Gastrocnemius medialis (tissue), 4 donors: Measurements from ENCODE around the gene HIP1R. TPM values are rescaled to one million over a fixed set of nuclear protein-coding genes. Genes with fewer than 3 reads are reported as not detected.
A peak's percentile ranks its signal among the peaks of the same experiment; 100 is the strongest.
"Not testable (repeated sequence)": the region's sequence is repeated elsewhere in the genome, so short reads cannot be mapped to it uniquely, and the experiment has no call there.

Source experiments
- ATAC-seq, 2 donors: fragments of 150-250 bp; one replicate each; pipeline ENCODE4 v1.9.1; 2016
- DNase-seq, 2 donors: peaks; one replicate each; pipeline ENCODE4 v3.0.0-alpha.2; 2019
- H3K27ac ChIP-seq, 4 donors: fragments of 200-600 bp; sonication (generic); 1 replicate in 1 of 4; 2 replicates in 3 of 4; pipeline ENCODE4 v1.5.1; 2016 to 2018; ENCODE audit warnings: mild to moderate bottlenecking in 2 of 4, moderate library complexity in 1 of 4
- H3K27me3 ChIP-seq, 3 donors: fragments of 200-600 bp; sonication (generic) in 2 of 3; 1 replicate in 1 of 3; 2 replicates in 2 of 3; pipeline versions ENCODE4 v1.5.1 to v1.6.0; 2016 to 2019; ENCODE audit warnings: mild to moderate bottlenecking in 1 of 3, moderate library complexity in 1 of 3
- H3K36me3 ChIP-seq, 2 donors: fragments of 200-600 bp; sonication (generic) in 1 of 2; one replicate each; pipeline ENCODE4 v1.5.1; 2017 to 2018
- H3K4me1 ChIP-seq, 2 donors: fragments of 200-600 bp; sonication (generic) in 1 of 2; one replicate each; pipeline ENCODE4 v1.5.1; 2016 to 2017; ENCODE audit warnings: mild to moderate bottlenecking in 2 of 2
- H3K4me3 ChIP-seq, 4 donors: fragments of 200-600 bp; sonication (generic) in 3 of 4; 1 replicate in 1 of 4; 2 replicates in 3 of 4; pipeline ENCODE4 v1.5.1; 2016 to 2019; ENCODE audit warnings: mild to moderate bottlenecking in 2 of 4
- H3K9me3 ChIP-seq, 3 donors: fragments of 200-600 bp; sonication (generic) in 2 of 3; 1 replicate in 1 of 3; 2 replicates in 2 of 3; pipeline ENCODE4 v1.5.1; 2016 to 2019
- POLR2A ChIP-seq, 2 donors: fragments of 450-650 bp; IDR thresholded peaks; one replicate each; pipeline ENCODE4 v1.6.1; 2017; ENCODE audit warnings: antibody characterized with exemption in 2 of 2, mild to moderate bottlenecking in 2 of 2, moderate library complexity in 2 of 2
- in situ Hi-C, 4 donors: fragments of 200-750 bp; cut with MboI; loops; one replicate each; pipeline versions ENCODE4 v1.15.0 to v1.8.0; 2017; ENCODE audit warnings: low sequenced_read_pairs in 4 of 4
- intact Hi-C: fragments of 100-400 bp; cut with DNase I; formaldehyde crosslinking; loops from one replicate; pipeline ENCODE4 v1.15.1; 2023; ENCODE audit warnings: low total_unique reads
- total RNA-seq, 4 donors: library from RNA; depleted of rRNA; stranded (reverse); fragments of >200 nt; gene quantifications; one replicate each; pipeline versions ENCODE4 v1.1.0 to v1.2.3, GENCODE V29; 2016
- TF ChIP-seq, protein P1 (sequence below), 5 experiments: fragments of 450-650 bp in 3 of 5; fragments of 200-600 bp in 2 of 5; sonication (generic) in 2 of 5; IDR thresholded peaks in 4 of 5; conservative IDR thresholded peaks in 1 of 5; 1 replicate in 4 of 5; 2 replicates in 1 of 5; pipeline ENCODE4 v1.5.1; 2016 to 2019; ENCODE audit warnings: antibody characterized with exemption in 5 of 5, mild to moderate bottlenecking in 3 of 5, moderate library complexity in 3 of 5

Gene HIP1R
- total RNA-seq, 4 donors from 2014 or later = 9.3 to 14.8 (median 14.5) TPM

DNA sequence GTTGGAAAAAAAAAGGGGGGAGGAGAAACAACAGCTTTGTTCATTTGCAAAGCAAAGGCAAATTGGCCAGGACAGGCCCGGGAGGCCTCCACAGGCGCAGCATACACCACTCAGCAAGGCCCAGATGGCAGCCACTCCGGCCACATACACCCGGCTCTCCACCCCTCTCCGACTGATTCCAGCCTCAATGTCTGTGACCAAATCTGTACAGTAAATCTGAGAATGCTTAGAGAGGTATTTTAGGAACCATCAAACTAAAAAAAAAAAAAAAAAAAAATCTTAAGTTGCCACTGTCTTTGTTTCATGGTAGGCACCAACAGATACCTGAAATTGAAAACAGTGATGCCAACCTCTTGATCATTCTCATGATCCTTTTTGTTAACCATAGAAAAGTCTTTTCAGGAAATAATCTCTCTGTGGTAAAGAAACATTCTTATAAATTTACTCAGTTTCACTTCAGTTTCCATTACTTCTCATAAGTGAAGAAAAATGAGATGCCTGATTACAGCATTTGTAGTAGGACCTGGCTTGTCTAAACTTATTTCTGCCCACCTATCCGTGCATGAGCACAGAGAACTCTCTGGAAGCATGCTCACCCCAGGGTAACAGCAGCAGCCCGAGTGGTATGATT is 40.4 kb downstream of the HIP1R start:
- intact Hi-C loops (no loop called here), in situ Hi-C loops (no loop called here)
- Histone ChIP-seq H3K27me3 (no peaks in the 10 kb centered on the region), H3K4me1 (peaks cover 65 to 90% of the 10 kb centered on the region in 2 donors), H3K9me3 (no peaks in the 10 kb centered on the region), H3K27ac (peak overlapping the region in 1 of 4 donors; percentile 80), H3K36me3 (no peaks in the 10 kb centered on the region), H3K4me3 (no peak overlapping the region)
- TF ChIP-seq, protein P1, sequence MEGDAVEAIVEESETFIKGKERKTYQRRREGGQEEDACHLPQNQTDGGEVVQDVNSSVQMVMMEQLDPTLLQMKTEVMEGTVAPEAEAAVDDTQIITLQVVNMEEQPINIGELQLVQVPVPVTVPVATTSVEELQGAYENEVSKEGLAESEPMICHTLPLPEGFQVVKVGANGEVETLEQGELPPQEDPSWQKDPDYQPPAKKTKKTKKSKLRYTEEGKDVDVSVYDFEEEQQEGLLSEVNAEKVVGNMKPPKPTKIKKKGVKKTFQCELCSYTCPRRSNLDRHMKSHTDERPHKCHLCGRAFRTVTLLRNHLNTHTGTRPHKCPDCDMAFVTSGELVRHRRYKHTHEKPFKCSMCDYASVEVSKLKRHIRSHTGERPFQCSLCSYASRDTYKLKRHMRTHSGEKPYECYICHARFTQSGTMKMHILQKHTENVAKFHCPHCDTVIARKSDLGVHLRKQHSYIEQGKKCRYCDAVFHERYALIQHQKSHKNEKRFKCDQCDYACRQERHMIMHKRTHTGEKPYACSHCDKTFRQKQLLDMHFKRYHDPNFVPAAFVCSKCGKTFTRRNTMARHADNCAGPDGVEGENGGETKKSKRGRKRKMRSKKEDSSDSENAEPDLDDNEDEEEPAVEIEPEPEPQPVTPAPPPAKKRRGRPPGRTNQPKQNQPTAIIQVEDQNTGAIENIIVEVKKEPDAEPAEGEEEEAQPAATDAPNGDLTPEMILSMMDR (IDR thresholded peaks at IDR 0.05 in 4 of 5, conservative IDR thresholded peaks at IDR 0.05 in 1 of 5) = no peak
- no peak for DNase-seq
- ATAC-seq = no peak

DNA sequence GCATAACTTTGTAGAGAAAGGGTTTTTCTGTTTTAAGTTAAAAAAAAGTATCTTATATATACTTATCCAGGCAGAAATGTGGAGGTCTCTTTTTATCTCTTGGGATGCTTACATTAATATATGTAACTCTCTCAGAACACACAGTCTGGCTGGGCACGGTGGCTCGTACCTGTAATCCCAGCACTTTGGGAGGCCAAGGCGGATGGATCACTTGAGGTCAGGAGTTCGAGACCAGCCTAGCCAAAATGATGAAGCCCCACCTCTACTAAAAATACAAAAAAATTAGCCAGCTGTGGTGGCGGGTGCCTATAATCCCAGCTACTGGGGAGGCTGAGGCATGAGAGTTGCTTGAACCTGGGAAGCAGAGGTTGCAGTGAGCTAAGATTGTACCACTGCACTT is 41.0 kb downstream of the HIP1R start:
- DNase-seq, in situ Hi-C loops, H3K9me3 ChIP-seq, ATAC-seq, intact Hi-C loops, H3K4me3 ChIP-seq, H3K36me3 ChIP-seq, H3K27me3 ChIP-seq: not testable (repeated sequence)
- peak overlapping the region in 2 of 4 donors; percentile 63 to 80 for H3K27ac ChIP-seq
- H3K4me1 ChIP-seq = peaks cover 65 to 90% of the 10 kb centered on the region in 2 donors

GRCh38 chr12:122876731-122877130 is 41.5 kb downstream of the HIP1R start:
- no peak overlapping the region for H3K4me3 ChIP-seq
- no peaks in the 10 kb centered on the region for H3K9me3 ChIP-seq
- H3K27ac ChIP-seq = peak overlapping the region in 3 of 4 donors; percentile 8 to 80 (median 63)
- in situ Hi-C loops (no loop called here), intact Hi-C loops (no loop called here)
- H3K27me3 ChIP-seq = no peaks in the 10 kb centered on the region
- peaks cover 65 to 90% of the 10 kb centered on the region in 2 donors for H3K4me1 ChIP-seq
- no peaks in the 10 kb centered on the region for H3K36me3 ChIP-seq
- no peak for TF ChIP-seq POLR2A (IDR thresholded peaks at IDR 0.05)
- TF ChIP-seq, protein P1 (IDR thresholded peaks at IDR 0.05 in 4 of 5, conservative IDR thresholded peaks at IDR 0.05 in 1 of 5) = no peak
- ATAC-seq = peak; percentile 58 to 70
- peak; percentile 45 to 57 for DNase-seq

GRCh38 chr12:122878780-122879612 is 43.7 kb downstream of the HIP1R start:
- DNase-seq = peak; percentile 47 to 60
- no peaks in the 10 kb centered on the region for H3K27me3 ChIP-seq
- intact Hi-C loops (no loop called here), in situ Hi-C loops (no loop called here)
- peaks cover 56 to 75% of the 10 kb centered on the region in 2 donors for H3K4me1 ChIP-seq
- no peaks in the 10 kb centered on the region for H3K36me3 ChIP-seq
- TF ChIP-seq, protein P1 (IDR thresholded peaks at IDR 0.05 in 4 of 5, conservative IDR thresholded peaks at IDR 0.05 in 1 of 5) = no peak
- TF ChIP-seq POLR2A (IDR thresholded peaks at IDR 0.05) = no peak
- ATAC-seq = peak; percentile 93
- H3K4me3 ChIP-seq = no peak overlapping the region
- H3K27ac ChIP-seq = peak overlapping the region; percentile 27 to 80 (median 66)
- H3K9me3 ChIP-seq = no peaks in the 10 kb centered on the region

DNA sequence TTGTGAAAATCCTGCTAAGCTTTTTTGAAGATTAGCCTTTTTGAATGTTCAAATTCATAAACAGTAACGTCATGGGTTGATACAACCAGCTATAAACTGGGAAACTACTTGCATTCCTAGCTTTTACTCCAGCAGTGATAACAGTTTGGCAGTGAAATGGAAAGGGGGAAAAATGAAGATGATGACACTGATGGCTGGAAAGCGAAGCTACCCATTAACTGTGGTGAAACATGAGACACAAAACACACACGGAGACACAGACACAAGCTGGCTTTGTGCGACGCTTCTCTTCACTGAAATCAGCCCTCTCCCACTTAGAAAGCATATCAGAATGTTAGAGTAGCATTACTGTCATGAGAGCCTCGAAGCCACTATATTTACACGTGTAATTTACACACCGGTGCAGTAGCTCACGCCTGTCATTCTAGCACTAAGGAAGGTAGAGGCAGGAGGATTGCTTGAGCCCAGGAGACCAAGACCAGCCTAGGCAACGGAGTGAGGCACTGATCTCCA is 45.0 kb downstream of the HIP1R start:
- no peaks in the 10 kb centered on the region for H3K27me3 ChIP-seq
- intact Hi-C loops = no loop called here
- no peaks in the 10 kb centered on the region for H3K36me3 ChIP-seq
- H3K9me3 ChIP-seq = no peaks in the 10 kb centered on the region
- H3K27ac ChIP-seq = peak overlapping the region in 2 of 4 donors; percentile 63 to 80
- no peak overlapping the region for H3K4me3 ChIP-seq
- TF ChIP-seq POLR2A (IDR thresholded peaks at IDR 0.05) = no peak
- TF ChIP-seq, protein P1 (IDR thresholded peaks at IDR 0.05 in 4 of 5, conservative IDR thresholded peaks at IDR 0.05 in 1 of 5) = no peak
- H3K4me1 ChIP-seq = peaks cover 59 to 70% of the 10 kb centered on the region in 2 donors
- ATAC-seq (no peak), DNase-seq (no peak)
- in situ Hi-C loops = no loop called here
